ENCODE measurements around the gene ZNF275.

GRCh38 chrX:153386097-153386496 lies 52.1 kb downstream of the ZNF275 start:
- TF ChIP-seq EZH2 (IDR thresholded peaks at IDR 0.05; ENCODE audit: borderline replicate concordance, low read length) (no peak), CTCF (conservative IDR thresholded peaks at IDR 0.05 in 1 of 2, IDR thresholded peaks at IDR 0.05 in 1 of 2; ENCODE audit: extremely low read depth in 1 of 2, insufficient read depth in 1 of 2, low read depth in 1 of 2, low read length in 2 of 2) (no peak)
